Gastrocnemius medialis (tissue), 4 donors: Measurements from ENCODE around the gene GM2A.

ENCODE experiments used
- POLR2A ChIP-seq, 2 donors: fragments of 450-650 bp; IDR thresholded peaks; one replicate each; pipeline ENCODE4 v1.6.1; 2017; ENCODE audit warnings: antibody characterized with exemption in 2 of 2, mild to moderate bottlenecking in 2 of 2, moderate library complexity in 2 of 2
- TF ChIP-seq, protein P1 (sequence below), 5 experiments: fragments of 450-650 bp in 3 of 5; fragments of 200-600 bp in 2 of 5; sonication (generic) in 2 of 5; IDR thresholded peaks in 4 of 5; conservative IDR thresholded peaks in 1 of 5; 1 replicate in 4 of 5; 2 replicates in 1 of 5; pipeline ENCODE4 v1.5.1; 2016 to 2019; ENCODE audit warnings: antibody characterized with exemption in 5 of 5, mild to moderate bottlenecking in 3 of 5, moderate library complexity in 3 of 5

DNA sequence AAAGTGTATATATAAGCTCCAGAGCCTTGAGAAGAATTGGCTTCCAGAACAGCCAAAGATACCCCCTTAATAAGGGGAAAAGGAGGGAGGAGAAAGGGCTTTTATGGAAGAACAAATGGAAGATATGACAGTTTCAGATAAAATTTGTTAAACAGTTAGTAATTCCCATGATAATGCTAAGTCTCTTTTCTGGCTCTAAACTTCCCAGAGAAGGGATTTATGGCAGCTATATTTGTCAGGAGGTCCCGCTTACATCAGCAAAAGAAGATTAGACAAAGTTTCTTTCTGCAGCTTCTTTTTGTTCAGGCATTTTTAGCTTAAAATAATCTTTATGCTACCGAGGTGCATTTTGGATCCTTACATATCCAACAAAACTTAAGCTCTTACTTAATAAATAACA is 64.9 kb downstream of the GM2A start:
- TF ChIP-seq, protein P1, sequence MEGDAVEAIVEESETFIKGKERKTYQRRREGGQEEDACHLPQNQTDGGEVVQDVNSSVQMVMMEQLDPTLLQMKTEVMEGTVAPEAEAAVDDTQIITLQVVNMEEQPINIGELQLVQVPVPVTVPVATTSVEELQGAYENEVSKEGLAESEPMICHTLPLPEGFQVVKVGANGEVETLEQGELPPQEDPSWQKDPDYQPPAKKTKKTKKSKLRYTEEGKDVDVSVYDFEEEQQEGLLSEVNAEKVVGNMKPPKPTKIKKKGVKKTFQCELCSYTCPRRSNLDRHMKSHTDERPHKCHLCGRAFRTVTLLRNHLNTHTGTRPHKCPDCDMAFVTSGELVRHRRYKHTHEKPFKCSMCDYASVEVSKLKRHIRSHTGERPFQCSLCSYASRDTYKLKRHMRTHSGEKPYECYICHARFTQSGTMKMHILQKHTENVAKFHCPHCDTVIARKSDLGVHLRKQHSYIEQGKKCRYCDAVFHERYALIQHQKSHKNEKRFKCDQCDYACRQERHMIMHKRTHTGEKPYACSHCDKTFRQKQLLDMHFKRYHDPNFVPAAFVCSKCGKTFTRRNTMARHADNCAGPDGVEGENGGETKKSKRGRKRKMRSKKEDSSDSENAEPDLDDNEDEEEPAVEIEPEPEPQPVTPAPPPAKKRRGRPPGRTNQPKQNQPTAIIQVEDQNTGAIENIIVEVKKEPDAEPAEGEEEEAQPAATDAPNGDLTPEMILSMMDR (IDR thresholded peaks at IDR 0.05 in 4 of 5, conservative IDR thresholded peaks at IDR 0.05 in 1 of 5): no peak
- no peak for TF ChIP-seq POLR2A (IDR thresholded peaks at IDR 0.05)
